M059J (cell line): ENCODE measurements around the gene OR10H3. TPM values are rescaled to one million over a fixed set of nuclear protein-coding genes. Genes with fewer than 3 reads are reported as not detected.
"Not testable (repeated sequence)": the region's sequence is repeated elsewhere in the genome, so short reads cannot be mapped to it uniquely, and the experiment has no call there.

Source experiments
- DNase-seq: peaks from one replicate; pipeline ENCODE4 v3.0.0-alpha.2; 2012; ENCODE audit warnings: low read depth
- total RNA-seq: library from RNA; depleted of rRNA; stranded (reverse); fragments of >200 nt; shearing (Covaris generic); gene quantifications from 2 replicates; pipeline ENCODE4 v1.2.3, GENCODE V29; 2014; rRNA removed

The OR10H3 gene
- total RNA-seq, result not detected in 2 replicates

- no peak for DNase-seq
These were observed at the start of gene OR10H3 for GRCh38 chr19:15737722-15738121. TSS of gene OR10H3 (plus strand) at chr19:15737985. CDS start at chr19:15741393, 3,408 bp downstream.

DNA sequence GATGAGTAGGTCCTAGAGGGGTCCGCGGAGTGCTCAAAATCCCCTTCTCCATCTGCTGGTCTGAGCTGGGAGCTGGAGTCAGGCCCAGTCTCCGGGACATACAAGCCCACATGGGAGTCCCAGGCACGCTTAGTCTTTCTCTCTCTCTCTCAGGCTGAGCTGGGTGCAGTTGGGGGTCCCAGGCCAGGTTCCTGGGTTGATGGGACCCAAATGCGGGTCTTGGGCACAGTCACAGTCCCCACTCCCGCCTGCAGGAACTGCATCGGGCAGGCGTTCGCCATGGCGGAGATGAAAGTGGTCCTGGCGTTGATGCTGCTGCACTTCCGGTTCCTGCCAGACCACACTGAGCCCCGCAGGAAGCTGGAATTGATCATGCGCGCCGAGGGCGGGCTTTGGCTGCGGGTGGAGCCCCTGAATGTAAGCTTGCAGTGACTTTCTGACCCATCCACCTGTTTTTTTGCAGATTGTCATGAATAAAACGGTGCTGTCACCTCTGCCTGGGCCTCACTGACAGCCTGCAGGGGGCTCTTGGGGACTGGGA is 41.1 kb upstream of the OR10H3 start:
- no peak for DNase-seq

- peak; percentile 8 for DNase-seq
These were observed 35.8 kb upstream of the OR10H3 start for GRCh38 chr19:15701757-15702533.

DNA sequence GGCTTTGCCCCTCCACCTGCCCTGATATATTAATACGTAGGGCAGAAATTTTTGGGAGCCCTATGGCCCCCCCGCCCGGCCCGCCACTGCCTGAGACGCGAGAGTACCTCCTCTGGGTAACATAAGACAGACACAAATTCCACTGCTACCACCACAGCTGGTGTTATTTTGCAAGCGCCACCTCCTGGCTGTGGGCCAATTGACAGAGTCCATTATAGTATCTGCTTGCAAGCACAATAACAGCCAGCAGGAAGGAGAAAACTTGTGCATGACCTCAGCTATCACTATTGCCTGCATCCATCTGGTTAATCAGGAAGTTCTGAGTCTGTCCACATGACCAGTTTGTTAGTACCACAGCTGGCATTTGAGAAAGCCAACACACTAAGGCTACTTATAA is 35.3 kb upstream of the OR10H3 start:
- DNase-seq, result peak; percentile 61

- DNase-seq, result peak; percentile 2
These were observed 23.1 kb upstream of the OR10H3 start for GRCh38 chr19:15714638-15715037.

- DNase-seq, result no peak
These were observed 22.1 kb upstream of the OR10H3 start for GRCh38 chr19:15715642-15716041.

DNA sequence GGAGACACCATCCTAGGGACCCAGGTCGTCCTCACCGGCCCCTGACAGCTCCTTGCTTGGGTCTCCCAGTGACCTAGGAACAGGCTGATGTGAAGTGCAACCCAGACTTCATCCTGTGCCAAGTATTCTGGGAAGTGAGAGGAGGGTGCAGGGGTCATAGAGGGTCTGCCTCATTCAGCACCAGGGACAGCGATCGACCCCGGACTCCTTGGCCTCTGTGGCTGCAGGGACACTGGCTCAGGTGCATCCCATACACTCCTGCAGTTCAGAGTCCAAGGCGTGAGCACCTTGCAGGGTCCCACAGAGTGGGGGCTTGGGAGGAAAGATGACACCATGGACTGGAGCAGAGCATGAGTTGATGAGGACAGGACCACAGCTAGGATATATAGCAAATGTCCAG is 20.0 kb upstream of the OR10H3 start:
- no peak for DNase-seq

DNA sequence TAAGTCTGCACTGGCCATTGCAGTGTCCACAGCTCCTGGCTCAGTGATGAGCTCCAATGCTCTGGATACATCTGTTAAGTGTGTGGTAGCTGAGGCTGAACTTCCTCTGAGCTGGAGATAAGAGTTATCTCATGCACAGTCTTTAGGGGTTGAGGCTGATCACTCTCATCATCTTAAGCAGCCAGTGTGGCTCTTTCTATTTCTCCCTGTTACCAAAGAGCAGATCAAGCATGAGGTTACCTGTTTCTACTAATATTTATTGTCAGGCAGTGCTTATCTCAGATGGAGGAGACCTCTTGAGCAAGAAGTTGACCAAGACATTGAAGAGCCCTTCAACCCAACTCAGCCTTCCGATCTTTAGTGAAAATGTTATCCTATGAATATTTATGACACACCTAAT is 16.5 kb upstream of the OR10H3 start:
- DNase-seq, result no peak

DNA sequence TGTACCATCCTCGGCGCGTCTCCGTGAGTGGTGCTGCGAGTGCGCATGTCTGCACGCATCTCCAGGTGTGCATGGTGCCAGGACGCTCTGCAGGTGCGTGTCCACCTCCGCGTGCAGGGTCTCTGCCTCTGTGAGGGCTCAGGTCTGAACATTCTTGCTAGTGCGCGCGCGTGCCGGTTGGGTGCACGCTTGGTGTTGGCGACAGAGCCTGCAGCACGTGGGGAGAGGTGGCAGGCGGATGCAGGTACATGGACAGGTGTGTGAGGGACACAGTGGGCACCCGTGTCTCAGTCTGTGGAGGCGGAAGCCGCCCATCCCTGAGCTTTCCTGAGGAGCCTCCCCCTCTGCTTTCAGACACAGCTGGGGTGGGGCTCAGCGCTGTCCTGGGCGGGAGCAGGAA is 14.8 kb upstream of the OR10H3 start:
- DNase-seq, result no peak

DNA sequence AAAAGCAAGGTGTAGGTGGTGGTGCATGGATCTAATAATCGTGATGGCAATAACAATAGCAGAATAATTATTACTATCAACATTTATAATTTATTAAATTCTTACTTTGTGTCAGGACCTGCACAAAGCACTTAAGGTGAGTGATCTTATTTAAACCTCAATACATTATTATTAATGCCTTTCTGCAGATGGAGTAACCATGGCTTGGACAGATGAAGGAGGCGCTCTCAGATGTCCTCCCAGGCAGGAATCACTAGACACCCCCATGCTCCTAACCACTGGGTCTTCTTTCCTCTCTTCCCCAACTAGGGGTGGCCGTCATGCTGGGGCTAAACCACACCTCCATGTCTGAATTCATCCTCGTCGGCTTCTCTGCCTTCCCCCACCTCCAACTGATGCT is 10.1 kb upstream of the OR10H3 start, which contains the start of gene OR10H2:
Gene OR10H2, plus strand, starts transcription at position 301 of the 400 bp plus-strand sequence. Its CDS starts 20 bp downstream, at position 321.
- DNase-seq, result no peak

GRCh38 chr19:15730538-15730937 is 7.2 kb upstream of the OR10H3 start:
- DNase-seq, result no peak

DNA sequence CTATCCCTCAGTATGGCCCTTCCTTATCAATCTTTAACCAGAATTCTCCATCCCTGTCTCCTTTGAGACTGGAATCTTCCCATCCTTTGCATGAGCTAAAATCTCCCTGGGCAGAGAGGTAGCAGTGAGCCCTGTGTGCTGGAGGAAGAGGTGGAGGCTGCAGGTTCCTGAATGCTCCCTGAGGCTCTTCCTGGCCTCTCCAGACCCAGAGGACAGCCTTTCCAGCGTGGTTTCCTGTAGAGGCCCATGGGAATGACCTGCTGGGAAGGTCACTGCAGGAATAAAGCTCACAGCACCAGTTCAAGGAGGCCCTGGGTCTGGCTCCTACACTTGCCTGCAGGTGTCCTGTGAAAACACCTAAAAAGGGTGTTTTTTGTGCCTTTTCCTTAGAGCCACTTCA is 5.4 kb upstream of the OR10H3 start:
- DNase-seq, result no peak

DNA sequence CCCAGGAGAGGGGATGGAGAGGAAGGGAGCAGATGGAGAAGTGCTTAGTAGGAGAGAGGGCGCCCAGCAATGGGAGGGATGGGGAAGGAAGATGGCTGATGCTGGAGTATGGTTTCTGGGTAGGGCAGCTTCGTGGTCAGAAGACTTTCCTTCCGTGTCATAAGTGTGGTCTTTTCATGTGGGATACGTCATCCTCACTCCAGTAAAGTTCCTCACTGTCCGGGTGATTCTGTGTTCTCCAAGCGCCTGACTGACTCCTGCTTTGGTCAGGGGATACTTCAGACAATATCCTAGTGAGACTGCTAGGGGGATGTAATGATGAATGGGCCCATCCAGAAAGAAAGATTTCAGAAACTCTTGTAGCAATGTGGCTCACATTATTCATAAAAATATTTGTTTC is 3.9 kb upstream of the OR10H3 start:
- DNase-seq, result no peak

- no peak for DNase-seq
These were observed 3.0 kb downstream of the OR10H3 start for GRCh38 chr19:15740785-15741184.

DNA sequence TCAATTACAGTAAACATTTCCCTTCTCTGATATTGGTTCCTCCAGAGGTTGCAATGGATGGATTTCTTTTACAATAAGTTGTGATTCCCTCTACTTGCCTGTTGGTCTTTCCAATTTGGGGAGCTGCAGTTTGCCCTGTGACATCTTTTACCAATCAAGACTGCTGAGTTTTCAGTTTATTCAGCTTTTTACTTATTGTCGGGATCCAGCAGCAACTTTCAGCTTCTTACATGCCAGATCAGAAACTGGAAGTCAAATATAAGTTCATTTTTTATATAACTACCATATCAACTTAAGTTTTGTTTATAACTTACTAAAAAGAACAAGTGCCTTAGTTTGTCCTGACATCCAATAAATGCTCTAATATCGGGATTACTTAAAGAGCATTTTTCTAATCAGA is 10.5 kb downstream of the OR10H3 start:
- no peak for DNase-seq

GRCh38 chr19:15758379-15758778 is 20.6 kb downstream of the OR10H3 start:
- no peak for DNase-seq

DNA sequence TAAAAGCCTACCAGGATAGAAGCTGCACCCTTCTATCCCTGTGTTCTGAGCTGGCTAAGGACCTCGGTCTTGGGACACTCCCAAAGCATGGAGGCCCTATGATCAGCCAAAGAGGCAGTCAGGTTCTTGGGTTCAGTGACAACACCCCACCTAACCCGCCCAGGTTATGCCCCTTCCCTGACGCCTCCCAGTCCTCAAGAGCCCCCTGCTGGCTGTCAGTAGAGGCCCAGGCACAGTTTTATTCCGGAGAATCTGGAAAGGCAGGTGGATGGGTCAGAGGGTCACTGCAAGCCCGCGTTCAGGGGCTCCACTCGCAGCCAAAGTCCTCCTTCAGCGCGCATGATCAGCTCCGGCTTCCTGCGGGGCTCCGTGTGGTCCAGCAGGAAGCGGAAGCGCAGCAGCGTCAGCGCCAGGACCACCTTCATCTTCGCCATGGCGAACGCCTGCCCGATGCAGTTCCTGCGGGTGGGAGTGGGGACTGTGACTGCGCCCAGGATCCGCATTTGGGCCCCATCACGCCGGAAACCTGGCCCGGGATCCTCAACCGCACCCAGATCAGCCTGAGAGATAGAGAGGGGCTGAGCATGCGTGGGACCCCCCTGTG is 22.3 kb downstream of the OR10H3 start:
- DNase-seq, result no peak

DNA sequence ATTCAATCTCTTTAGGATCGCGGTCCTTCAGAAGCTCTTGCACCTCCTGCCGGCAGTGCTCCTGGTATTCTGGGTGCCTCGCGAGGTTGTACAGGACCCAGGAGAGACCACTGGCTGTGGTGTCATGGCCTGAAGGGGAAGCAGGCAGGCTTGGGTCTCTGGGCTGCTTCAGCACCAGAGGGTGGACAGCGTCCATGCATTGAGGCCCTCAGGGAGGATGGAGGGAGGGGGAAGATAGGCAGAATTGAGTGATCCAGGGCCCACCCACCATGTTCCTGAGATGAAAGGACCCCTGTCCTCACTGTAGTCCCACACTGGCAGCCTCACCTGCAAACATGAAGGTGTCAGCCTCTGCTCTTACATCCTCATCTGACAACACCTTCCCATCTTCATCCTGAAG is 31.8 kb downstream of the OR10H3 start:
- DNase-seq, result no peak

- not testable (repeated sequence) for DNase-seq
These were observed 36.4 kb downstream of the OR10H3 start for GRCh38 chr19:15774159-15774558.

DNA sequence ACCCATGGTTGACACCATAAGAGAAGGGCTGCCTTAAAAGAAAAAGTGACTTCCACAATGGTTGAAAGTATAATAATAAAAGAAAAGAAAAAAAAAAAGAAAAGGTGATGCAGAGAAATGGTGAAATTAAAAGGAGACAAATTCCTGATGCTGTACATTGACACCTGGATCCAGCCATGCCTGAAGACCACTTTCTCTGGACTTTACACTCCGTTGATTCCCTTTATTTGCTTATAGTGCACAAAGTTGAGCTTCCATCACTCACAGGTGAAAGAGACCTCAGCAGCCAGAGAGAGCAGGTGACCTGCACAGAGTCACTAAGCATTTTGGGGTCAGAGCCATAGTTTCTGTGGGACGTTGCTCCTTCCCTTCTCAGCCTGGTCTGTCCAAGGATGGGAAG is 37.5 kb downstream of the OR10H3 start:
- DNase-seq, result no peak

- DNase-seq, result no peak
These were observed 38.5 kb downstream of the OR10H3 start for GRCh38 chr19:15776264-15776663.

DNA sequence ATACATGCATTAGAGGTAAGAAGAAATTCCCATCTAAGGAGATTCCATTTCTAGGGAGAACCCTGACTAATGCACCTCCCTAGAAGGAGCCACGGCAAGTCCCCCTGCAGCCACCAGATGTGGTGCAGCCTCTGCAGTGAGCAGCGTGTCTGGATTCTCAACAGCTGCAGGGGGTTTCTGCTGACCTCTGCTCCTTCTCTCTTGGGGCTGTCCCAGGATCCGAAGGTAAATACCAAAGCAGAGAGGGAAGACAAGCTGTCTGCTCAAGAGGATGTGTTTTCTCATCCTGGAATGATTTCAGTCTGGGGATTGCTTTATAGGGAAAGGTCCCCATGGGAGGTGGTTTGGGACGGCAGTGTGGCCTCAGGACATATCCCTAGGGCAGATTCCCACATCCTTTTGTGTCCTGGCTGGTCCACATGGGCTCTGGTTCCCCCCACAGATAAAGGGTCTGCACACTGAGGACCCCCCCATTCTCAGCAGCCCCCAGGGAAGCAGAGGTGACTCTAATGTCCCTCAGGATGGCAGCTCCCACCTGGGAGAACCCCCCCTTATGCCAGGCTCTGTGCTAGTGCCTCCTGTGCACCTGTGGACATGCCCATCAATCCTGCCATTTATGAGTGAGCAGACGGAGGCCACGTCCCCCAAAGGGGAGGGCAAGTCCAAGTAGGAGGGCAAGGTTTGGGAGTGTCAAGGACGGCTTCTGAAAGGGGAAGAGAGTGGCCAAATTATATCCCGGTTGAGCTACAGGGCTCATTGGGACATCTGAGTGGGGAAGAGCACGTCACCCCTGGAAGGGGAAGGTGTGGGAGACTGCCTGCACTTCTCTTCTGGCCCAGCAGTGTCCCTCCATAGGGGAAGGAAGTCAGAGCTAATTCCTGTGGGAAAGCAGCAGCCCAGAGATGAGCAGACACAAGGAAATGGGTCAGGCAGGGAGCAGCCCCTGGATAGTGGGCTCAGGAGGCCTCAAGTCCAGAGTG is 39.5 kb downstream of the OR10H3 start:
- DNase-seq, result no peak
